ENCODE measurements around the gene ACAD8. TPM values are rescaled to one million over a fixed set of nuclear protein-coding genes. Genes with fewer than 3 reads are reported as not detected.
"Not testable (repeated sequence)": the region's sequence is repeated elsewhere in the genome, so short reads cannot be mapped to it uniquely, and the experiment has no call there.

The ACAD8 gene
- total RNA-seq, 6 experiments from 2014 or later: 19.1 to 28.3 (median 24.4) TPM

DNA sequence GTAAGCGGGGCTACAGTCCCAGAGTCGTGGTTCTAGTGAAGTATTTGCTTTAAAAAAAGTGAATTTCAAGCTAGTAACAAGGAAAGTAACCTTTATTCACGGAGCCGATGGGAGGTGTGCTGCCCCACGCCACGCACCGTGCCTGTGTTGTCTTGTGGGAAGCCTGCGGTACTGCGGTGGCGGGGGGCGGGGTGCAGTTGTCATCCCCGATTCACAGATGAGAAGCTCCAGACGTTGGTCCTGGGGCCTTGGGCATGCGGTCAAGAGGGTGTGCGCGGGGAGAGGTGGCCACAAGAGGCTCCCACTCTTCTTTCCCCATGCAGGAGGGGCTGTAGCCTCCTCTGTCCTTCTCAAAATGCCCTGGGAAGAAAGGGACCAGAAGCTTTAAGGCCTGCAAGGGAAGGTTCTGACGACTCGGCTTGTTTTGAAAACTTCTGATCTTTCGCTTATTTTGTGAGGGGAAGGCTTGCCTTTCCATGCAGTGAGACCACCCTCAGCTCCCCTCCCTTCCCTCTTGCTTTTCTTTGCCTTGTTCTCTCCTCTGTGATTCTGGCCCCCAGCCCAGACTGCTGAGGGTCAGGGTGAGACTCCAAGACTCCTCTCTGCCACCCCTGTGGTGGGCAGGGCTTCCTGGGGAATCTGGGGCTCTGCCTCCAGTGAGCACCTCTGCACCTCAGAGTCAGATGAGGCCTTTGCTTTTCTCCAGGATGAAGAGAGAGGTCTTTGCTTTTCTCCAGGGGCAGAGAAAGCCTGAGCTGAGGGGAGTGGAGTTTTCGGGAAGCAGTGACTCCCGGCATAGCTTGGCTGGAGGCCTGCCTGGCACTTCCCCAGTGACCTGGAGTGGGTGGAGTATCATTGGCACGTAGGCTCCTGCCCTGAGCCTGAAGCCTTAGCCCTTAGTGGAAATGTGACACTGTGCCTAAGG is 29.0 kb downstream of the ACAD8 start:
- 68% methylated on average over 4 of the region's 22 CpGs for WGBS (ENCODE audit: insufficient coverage, low coverage, low lambda C conversion rate, missing lambda C conversion rate)
- Histone ChIP-seq H3K4me1 (peaks cover 0 to 6% (median 0%) of the 10 kb centered on the region in 4 donors), H3K27ac (no peak overlapping the region), H3K36me3 (no peaks in the 10 kb centered on the region), H3K27me3 (peaks cover 5 to 6% of the 10 kb centered on the region in 2 donors), H3K9me3 (no peaks in the 10 kb centered on the region), H3K4me3 (no peak overlapping the region)
- peak; percentile 74 to 80 (median 76) for DNase-seq
- intact Hi-C loops (cut with DNase I): no loop called here
- peak; percentile 90 to 100 (median 92) for ATAC-seq
- TF ChIP-seq, protein P1, sequence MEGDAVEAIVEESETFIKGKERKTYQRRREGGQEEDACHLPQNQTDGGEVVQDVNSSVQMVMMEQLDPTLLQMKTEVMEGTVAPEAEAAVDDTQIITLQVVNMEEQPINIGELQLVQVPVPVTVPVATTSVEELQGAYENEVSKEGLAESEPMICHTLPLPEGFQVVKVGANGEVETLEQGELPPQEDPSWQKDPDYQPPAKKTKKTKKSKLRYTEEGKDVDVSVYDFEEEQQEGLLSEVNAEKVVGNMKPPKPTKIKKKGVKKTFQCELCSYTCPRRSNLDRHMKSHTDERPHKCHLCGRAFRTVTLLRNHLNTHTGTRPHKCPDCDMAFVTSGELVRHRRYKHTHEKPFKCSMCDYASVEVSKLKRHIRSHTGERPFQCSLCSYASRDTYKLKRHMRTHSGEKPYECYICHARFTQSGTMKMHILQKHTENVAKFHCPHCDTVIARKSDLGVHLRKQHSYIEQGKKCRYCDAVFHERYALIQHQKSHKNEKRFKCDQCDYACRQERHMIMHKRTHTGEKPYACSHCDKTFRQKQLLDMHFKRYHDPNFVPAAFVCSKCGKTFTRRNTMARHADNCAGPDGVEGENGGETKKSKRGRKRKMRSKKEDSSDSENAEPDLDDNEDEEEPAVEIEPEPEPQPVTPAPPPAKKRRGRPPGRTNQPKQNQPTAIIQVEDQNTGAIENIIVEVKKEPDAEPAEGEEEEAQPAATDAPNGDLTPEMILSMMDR (IDR thresholded peaks at IDR 0.05): no peak
- TF ChIP-seq POLR2A (IDR thresholded peaks at IDR 0.05): no peak

DNA sequence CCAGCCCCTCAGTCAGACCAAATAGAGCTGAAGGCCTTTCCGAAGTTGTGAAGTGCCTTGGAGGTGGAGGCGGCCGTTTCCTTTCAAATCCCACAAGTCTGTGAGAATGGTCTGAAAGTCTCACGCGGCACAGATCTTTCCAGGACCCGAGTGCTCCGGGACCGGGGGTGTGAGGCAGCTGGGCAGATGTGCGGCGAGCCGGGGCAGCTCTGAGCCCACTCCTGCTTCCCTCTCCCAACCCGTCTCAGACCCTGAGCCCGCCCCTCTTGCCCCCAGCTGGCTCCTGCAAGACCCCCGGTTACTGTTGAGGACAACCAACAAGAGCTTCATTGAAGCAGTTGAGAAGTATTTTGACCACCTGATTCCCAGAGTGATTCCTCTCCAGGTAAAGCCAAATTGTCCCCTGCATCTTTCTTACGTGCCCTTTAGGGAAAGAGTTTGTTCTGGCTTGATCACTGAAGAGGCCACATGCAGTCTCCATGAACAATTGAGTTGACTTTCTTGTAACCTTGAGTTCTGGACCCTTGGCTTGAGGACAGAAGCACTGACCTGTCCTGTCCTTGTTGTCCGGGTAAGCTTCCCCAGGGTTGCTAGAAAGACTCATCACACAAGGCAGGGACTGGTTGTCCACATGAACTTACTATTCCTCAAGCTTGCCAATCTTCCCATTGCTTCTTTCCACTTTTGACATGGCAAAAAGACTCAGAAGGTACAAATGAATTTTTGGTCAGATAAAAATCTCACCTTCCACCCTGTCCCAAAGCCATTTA is 30.3 kb downstream of the ACAD8 start:
- Histone ChIP-seq H3K36me3 (no peaks in the 10 kb centered on the region), H3K9me3 (no peaks in the 10 kb centered on the region), H3K27me3 (no peaks in the 10 kb centered on the region), H3K27ac (no peak overlapping the region), H3K4me3 (no peak overlapping the region), H3K4me1 (peaks cover 0 to 6% (median 0%) of the 10 kb centered on the region in 4 donors)
- TF ChIP-seq, protein P1 (IDR thresholded peaks at IDR 0.05): no peak
- no peak for TF ChIP-seq POLR2A (IDR thresholded peaks at IDR 0.05)
- WGBS (ENCODE audit: insufficient coverage, low coverage, low lambda C conversion rate, missing lambda C conversion rate): 78% methylated on average over 3 of the region's 16 CpGs
- ATAC-seq (no peak), DNase-seq (no peak)
- intact Hi-C loops (cut with DNase I): no loop called here

DNA sequence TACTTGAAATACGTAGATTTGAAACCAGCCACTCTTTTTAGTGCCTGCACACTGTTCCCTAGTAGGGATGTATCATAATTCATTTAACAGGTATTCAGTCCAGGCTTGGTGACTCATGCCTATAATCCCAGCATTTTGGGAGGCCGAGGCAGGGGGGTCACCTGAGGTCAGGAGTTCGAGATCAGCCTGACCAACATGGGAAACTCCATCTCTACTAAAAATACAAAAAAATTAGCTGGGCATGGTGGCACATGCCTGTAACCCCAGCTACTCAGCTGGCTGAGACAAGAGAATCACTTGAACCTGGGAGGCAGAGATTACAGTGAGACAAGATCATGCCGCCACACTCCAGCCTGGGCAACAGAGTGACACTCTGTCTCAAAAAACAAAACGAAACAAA is 31.0 kb downstream of the ACAD8 start:
- H3K27me3 ChIP-seq; H3K36me3 ChIP-seq; ATAC-seq; H3K4me3 ChIP-seq; H3K27ac ChIP-seq; DNase-seq; intact Hi-C loops (cut with DNase I); H3K4me1 ChIP-seq; H3K9me3 ChIP-seq: not testable (repeated sequence)
- 87% methylated on average over 5 of the region's 5 CpGs for WGBS (ENCODE audit: insufficient coverage, low coverage, low lambda C conversion rate, missing lambda C conversion rate)

DNA sequence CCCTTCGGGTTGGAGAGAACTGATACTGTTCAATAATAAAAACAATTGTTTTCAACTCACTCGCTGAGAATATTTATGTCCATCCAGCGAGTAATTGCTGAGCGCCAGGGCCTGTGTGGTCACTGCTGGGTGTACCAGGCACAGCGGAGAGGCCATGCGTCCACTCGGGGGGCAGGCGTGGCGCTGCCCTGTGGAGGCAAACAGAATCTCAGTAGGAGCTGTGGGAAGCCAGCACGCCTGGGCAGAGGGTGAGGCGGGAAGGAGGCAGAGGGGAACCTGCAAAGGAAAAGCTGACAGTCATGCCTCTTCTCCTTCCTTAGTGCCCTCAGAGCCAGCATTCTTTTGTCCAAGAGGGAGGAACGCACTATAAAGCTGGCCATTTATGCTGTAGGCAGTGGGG is 34.2 kb downstream of the ACAD8 start:
- Histone ChIP-seq H3K4me1 (peaks cover 0 to 5% (median 0%) of the 10 kb centered on the region in 4 donors), H3K27me3 (no peaks in the 10 kb centered on the region), H3K9me3 (no peaks in the 10 kb centered on the region), H3K36me3 (no peaks in the 10 kb centered on the region), H3K4me3 (no peak overlapping the region), H3K27ac (no peak overlapping the region)
- 88% methylated on average over 11 of the region's 12 CpGs for WGBS (ENCODE audit: insufficient coverage, low coverage, low lambda C conversion rate, missing lambda C conversion rate)
- TF ChIP-seq, protein P1 (IDR thresholded peaks at IDR 0.05): no peak
- TF ChIP-seq POLR2A (IDR thresholded peaks at IDR 0.05): no peak
- DNase-seq: no peak
- ATAC-seq: no peak
- intact Hi-C loops (cut with DNase I): no loop called here

DNA sequence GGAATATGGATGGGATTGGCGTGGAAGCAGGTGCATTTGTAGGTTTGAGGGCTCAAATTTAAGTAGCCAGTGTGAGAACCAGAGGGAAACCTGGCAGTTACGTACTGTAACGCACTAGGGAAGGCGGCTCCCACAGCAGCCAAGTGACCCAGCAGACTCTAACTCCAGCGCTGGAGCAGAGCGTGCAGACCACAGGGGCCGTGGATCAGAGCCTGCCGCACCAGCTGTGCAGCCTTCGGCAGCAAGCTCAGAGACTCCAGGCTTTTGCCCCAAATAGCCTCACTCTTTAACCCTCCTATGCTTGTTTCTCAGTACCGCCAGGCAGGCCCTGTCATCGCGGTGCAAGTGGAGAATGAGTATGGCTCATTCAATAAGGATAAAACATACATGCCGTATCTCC is 35.1 kb downstream of the ACAD8 start:
- Histone ChIP-seq H3K4me3 (no peak overlapping the region), H3K27me3 (no peaks in the 10 kb centered on the region), H3K9me3 (no peaks in the 10 kb centered on the region), H3K4me1 (no peaks in the 10 kb centered on the region), H3K36me3 (no peaks in the 10 kb centered on the region), H3K27ac (no peak overlapping the region)
- no peak for TF ChIP-seq POLR2A (IDR thresholded peaks at IDR 0.05)
- TF ChIP-seq, protein P1 (IDR thresholded peaks at IDR 0.05): no peak
- ATAC-seq (no peak), DNase-seq (no peak)
- intact Hi-C loops (cut with DNase I): no loop called here
- WGBS (ENCODE audit: insufficient coverage, low coverage, low lambda C conversion rate, missing lambda C conversion rate): 79% methylated on average over 7 of the region's 13 CpGs

Measured in right lobe of liver (tissue), 6 donors.